GM18951 (cell line): ENCODE data around the gene TSEN54.

Source experiments
- POLR2A ChIP-seq: IDR thresholded peaks from 4 replicates; pipeline ENCODE4 v1.6.1; 2011; ENCODE audit warnings: mild to moderate bottlenecking; ENCODE audit not compliant: insufficient read length, insufficient read depth; ENCODE audit errors: extremely low read depth
- in situ Hi-C: fragments of 300-500 bp; cut with MboI; formaldehyde crosslinking; loops from one replicate; pipeline ENCODE4 v1.12.0; 2022; ENCODE audit warnings: low sequenced_read_pairs, mixed read lengths, inconsistent platforms; ENCODE audit not compliant: unreplicated experiment

TSEN54 gene

GRCh38 chr17:75481194-75482068 is 34.9 kb upstream of the TSEN54 start:
- in situ Hi-C loops: no loop called here
- no peak for TF ChIP-seq POLR2A

- in situ Hi-C loops: no loop called here
- no peak for TF ChIP-seq POLR2A
Measured at GRCh38 chr17:75482098-75482942, 34.0 kb upstream of the TSEN54 start.

- no peak for TF ChIP-seq POLR2A
- in situ Hi-C loops: no loop called here
Measured at GRCh38 chr17:75485688-75486087, 30.6 kb upstream of the TSEN54 start.

GRCh38 chr17:75486151-75486550 is 30.2 kb upstream of the TSEN54 start:
- in situ Hi-C loops: no loop called here
- TF ChIP-seq POLR2A: no peak

- no peak for TF ChIP-seq POLR2A
- in situ Hi-C loops: no loop called here
Measured at GRCh38 chr17:75486951-75487350, 29.4 kb upstream of the TSEN54 start.

- in situ Hi-C loops: no loop called here
- no peak for TF ChIP-seq POLR2A
Measured at GRCh38 chr17:75487351-75488070, 28.8 kb upstream of the TSEN54 start.

GRCh38 chr17:75488693-75489510 is 27.4 kb upstream of the TSEN54 start:
- no peak for TF ChIP-seq POLR2A

GRCh38 chr17:75489511-75489955 is 26.8 kb upstream of the TSEN54 start:
- no peak for TF ChIP-seq POLR2A
- in situ Hi-C loops: no loop called here

More at GRCh38 chr17:75488693-75489510, 27.4 kb upstream of the TSEN54 start:
- in situ Hi-C loops: no loop called here

GRCh38 chr17:75490173-75490743 is 26.1 kb upstream of the TSEN54 start:
- in situ Hi-C loops: no loop called here
- no peak for TF ChIP-seq POLR2A

- in situ Hi-C loops: no loop called here
Measured at GRCh38 chr17:75490953-75491649, 25.2 kb upstream of the TSEN54 start.

GRCh38 chr17:75491680-75492079 is 24.6 kb upstream of the TSEN54 start:
- no peak for TF ChIP-seq POLR2A
- in situ Hi-C loops: no loop called here

More at GRCh38 chr17:75490953-75491649, 25.2 kb upstream of the TSEN54 start:
- TF ChIP-seq POLR2A: no peak
